Parathyroid adenoma (tissue), 2 donors: ENCODE results near the gene SFRP5.
A peak's percentile ranks its signal among the peaks of the same experiment; 100 is the strongest.

ENCODE experiments used
- H2AFZ ChIP-seq: fragments of 300-600 bp; sonication (generic); one replicate; pipeline ENCODE4 v1.7.0; 2017; ENCODE audit warnings: antibody characterized with exemption, mild to moderate bottlenecking
- H3K27ac ChIP-seq: fragments of 300-600 bp; sonication (generic); one replicate; pipeline ENCODE4 v1.7.0; 2017
- H3K27me3 ChIP-seq: fragments of 300-600 bp; sonication (generic); one replicate; pipeline ENCODE4 v1.7.0; 2017; ENCODE audit warnings: low read length; ENCODE audit not compliant: control insufficient read depth, insufficient read depth
- H3K36me3 ChIP-seq: fragments of 300-600 bp; sonication (generic); one replicate; pipeline ENCODE4 v1.7.0; 2017; ENCODE audit warnings: low read length; ENCODE audit not compliant: control insufficient read depth, insufficient read depth
- H3K4me1 ChIP-seq: fragments of 300-600 bp; sonication (generic); one replicate; pipeline ENCODE4 v1.7.0; 2017; ENCODE audit warnings: control low read depth
- H3K4me2 ChIP-seq: fragments of 300-600 bp; sonication (generic); one replicate; pipeline ENCODE4 v1.7.0; 2017; ENCODE audit warnings: low read length
- H3K4me3 ChIP-seq: fragments of 300-600 bp; sonication (generic); one replicate; pipeline ENCODE4 v1.7.0; 2017; ENCODE audit warnings: low read depth, low read length
- H3K79me2 ChIP-seq: fragments of 300-600 bp; sonication (generic); one replicate; pipeline ENCODE4 v1.7.0; 2017; ENCODE audit warnings: control low read depth
- H3K9ac ChIP-seq: fragments of 300-600 bp; sonication (generic); one replicate; pipeline ENCODE4 v1.7.0; 2017; ENCODE audit warnings: mild to moderate bottlenecking
- H3K9me3 ChIP-seq: fragments of 300-600 bp; sonication (generic); one replicate; pipeline ENCODE4 v1.7.0; 2017; ENCODE audit warnings: low read length; ENCODE audit not compliant: control insufficient read depth
- CTCF ChIP-seq: fragments of 300-600 bp; sonication (generic); IDR thresholded peaks from one replicate; pipeline ENCODE4 v1.7.0; 2017; ENCODE audit warnings: antibody characterized with exemption, mild to moderate bottlenecking
- donor health status: primary hyperparathyroidism.

The SFRP5 gene

GRCh38 chr10:97796651-97797050 is 24.9 kb upstream of the SFRP5 start:
- Histone ChIP-seq H3K4me1 (no peaks in the 10 kb centered on the region), H2AFZ (no peak overlapping the region), H3K4me3 (no peak overlapping the region), H3K9me3 (no peaks in the 10 kb centered on the region), H3K27me3 (no peaks in the 10 kb centered on the region), H3K9ac (no peak overlapping the region), H3K36me3 (no peaks in the 10 kb centered on the region), H3K79me2 (no peaks in the 10 kb centered on the region), H3K4me2 (no peak overlapping the region), H3K27ac (no peak overlapping the region)
- no peak for TF ChIP-seq CTCF

- no peak overlapping the region for H2AFZ ChIP-seq
- H3K79me2 ChIP-seq = no peaks in the 10 kb centered on the region
- no peak overlapping the region for H3K27ac ChIP-seq
- H3K9me3 ChIP-seq = no peaks in the 10 kb centered on the region
- H3K4me3 ChIP-seq = no peak overlapping the region
- no peaks in the 10 kb centered on the region for H3K27me3 ChIP-seq
- no peaks in the 10 kb centered on the region for H3K36me3 ChIP-seq
- H3K4me2 ChIP-seq = no peak overlapping the region
- TF ChIP-seq CTCF = no peak
- H3K4me1 ChIP-seq = no peaks in the 10 kb centered on the region
- no peak overlapping the region for H3K9ac ChIP-seq
Measured at GRCh38 chr10:97795886-97796285, 24.1 kb upstream of the SFRP5 start.

GRCh38 chr10:97791824-97792721 is 20.3 kb upstream of the SFRP5 start:
- Histone ChIP-seq H3K79me2 (no peaks in the 10 kb centered on the region), H2AFZ (no peak overlapping the region), H3K27ac (no peak overlapping the region), H3K4me3 (no peak overlapping the region), H3K4me1 (no peaks in the 10 kb centered on the region), H3K36me3 (no peaks in the 10 kb centered on the region), H3K9me3 (no peaks in the 10 kb centered on the region), H3K27me3 (no peaks in the 10 kb centered on the region), H3K9ac (no peak overlapping the region), H3K4me2 (no peak overlapping the region)
- TF ChIP-seq CTCF = peak; percentile 87

- no peaks in the 10 kb centered on the region for H3K27me3 ChIP-seq
- no peaks in the 10 kb centered on the region for H3K36me3 ChIP-seq
- H2AFZ ChIP-seq = no peak overlapping the region
- H3K79me2 ChIP-seq = no peaks in the 10 kb centered on the region
- H3K27ac ChIP-seq = no peak overlapping the region
- H3K9ac ChIP-seq = no peak overlapping the region
- no peak overlapping the region for H3K4me3 ChIP-seq
- no peak for TF ChIP-seq CTCF
- no peaks in the 10 kb centered on the region for H3K9me3 ChIP-seq
- no peaks in the 10 kb centered on the region for H3K4me1 ChIP-seq
- H3K4me2 ChIP-seq = no peak overlapping the region
Measured at GRCh38 chr10:97789770-97790397, 18.1 kb upstream of the SFRP5 start.
